Parathyroid adenoma (tissue), 2 donors: ENCODE results near the gene MYADML2.
A peak's percentile ranks its signal among the peaks of the same experiment; 100 is the strongest.

ENCODE experiments used
- H2AFZ ChIP-seq: fragments of 300-600 bp; sonication (generic); one replicate; pipeline ENCODE4 v1.7.0; 2017; ENCODE audit warnings: antibody characterized with exemption, mild to moderate bottlenecking
- H3K27ac ChIP-seq: fragments of 300-600 bp; sonication (generic); one replicate; pipeline ENCODE4 v1.7.0; 2017
- H3K27me3 ChIP-seq: fragments of 300-600 bp; sonication (generic); one replicate; pipeline ENCODE4 v1.7.0; 2017; ENCODE audit warnings: low read length; ENCODE audit not compliant: control insufficient read depth, insufficient read depth
- H3K36me3 ChIP-seq: fragments of 300-600 bp; sonication (generic); one replicate; pipeline ENCODE4 v1.7.0; 2017; ENCODE audit warnings: low read length; ENCODE audit not compliant: control insufficient read depth, insufficient read depth
- H3K4me1 ChIP-seq: fragments of 300-600 bp; sonication (generic); one replicate; pipeline ENCODE4 v1.7.0; 2017; ENCODE audit warnings: control low read depth
- H3K4me2 ChIP-seq: fragments of 300-600 bp; sonication (generic); one replicate; pipeline ENCODE4 v1.7.0; 2017; ENCODE audit warnings: low read length
- H3K4me3 ChIP-seq: fragments of 300-600 bp; sonication (generic); one replicate; pipeline ENCODE4 v1.7.0; 2017; ENCODE audit warnings: low read depth, low read length
- H3K79me2 ChIP-seq: fragments of 300-600 bp; sonication (generic); one replicate; pipeline ENCODE4 v1.7.0; 2017; ENCODE audit warnings: control low read depth
- H3K9ac ChIP-seq: fragments of 300-600 bp; sonication (generic); one replicate; pipeline ENCODE4 v1.7.0; 2017; ENCODE audit warnings: mild to moderate bottlenecking
- H3K9me3 ChIP-seq: fragments of 300-600 bp; sonication (generic); one replicate; pipeline ENCODE4 v1.7.0; 2017; ENCODE audit warnings: low read length; ENCODE audit not compliant: control insufficient read depth
- CTCF ChIP-seq: fragments of 300-600 bp; sonication (generic); IDR thresholded peaks from one replicate; pipeline ENCODE4 v1.7.0; 2017; ENCODE audit warnings: antibody characterized with exemption, mild to moderate bottlenecking
- donor health status: primary hyperparathyroidism.

MYADML2 gene

DNA sequence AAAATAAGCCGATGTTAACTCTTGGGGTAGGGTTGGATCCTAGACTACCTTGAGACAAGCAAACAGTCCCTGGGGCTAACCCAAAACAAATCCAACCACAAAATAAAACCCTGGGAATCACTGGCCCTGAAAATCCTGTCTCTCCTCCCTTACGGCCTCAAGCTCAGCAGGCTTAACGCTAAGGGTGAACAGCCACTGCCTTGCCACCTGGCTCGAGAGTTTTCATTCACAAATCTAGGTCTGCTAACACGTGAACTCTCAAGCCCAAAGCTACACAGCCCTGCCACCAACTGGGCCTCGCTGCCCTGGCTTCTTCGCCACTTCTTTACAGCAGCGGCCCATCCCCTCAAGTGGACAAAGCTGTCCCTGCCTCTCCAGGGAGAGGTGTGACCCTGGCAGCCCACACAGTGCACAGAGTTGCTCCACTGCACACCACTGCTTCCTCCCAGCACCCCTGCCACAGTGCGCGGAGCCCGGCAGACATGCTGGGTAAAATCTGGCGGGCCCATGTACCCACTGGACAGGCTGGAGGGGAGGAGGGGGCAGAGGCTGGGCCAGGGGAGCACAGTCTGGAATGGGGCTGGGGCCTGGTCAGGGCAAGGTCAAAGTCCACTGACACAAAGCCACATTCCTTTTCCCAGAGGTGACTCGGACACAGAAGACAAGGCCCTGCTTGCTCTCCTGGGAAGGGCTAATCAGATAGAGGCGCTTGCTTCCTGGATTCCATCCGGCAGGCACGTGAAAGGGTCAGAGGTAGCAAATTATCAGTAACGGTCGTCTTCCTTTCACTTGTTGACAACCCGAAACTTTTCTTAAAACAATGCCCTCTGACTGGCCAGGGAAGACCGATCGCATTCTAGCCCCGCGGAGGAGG lies 36.8 kb downstream of the MYADML2 start:
- peaks cover 4% of the 10 kb centered on the region for H3K4me1 ChIP-seq
- H3K4me3 ChIP-seq = peak overlapping the region; percentile 79
- no peak for TF ChIP-seq CTCF
- no peaks in the 10 kb centered on the region for H3K36me3 ChIP-seq
- H3K79me2 ChIP-seq = peaks cover 13% of the 10 kb centered on the region
- H3K27me3 ChIP-seq = no peaks in the 10 kb centered on the region
- peak overlapping the region; percentile 92 for H3K4me2 ChIP-seq
- peak overlapping the region; percentile 85 for H2AFZ ChIP-seq
- H3K27ac ChIP-seq = no peak overlapping the region
- H3K9ac ChIP-seq = no peak overlapping the region
- no peaks in the 10 kb centered on the region for H3K9me3 ChIP-seq

DNA sequence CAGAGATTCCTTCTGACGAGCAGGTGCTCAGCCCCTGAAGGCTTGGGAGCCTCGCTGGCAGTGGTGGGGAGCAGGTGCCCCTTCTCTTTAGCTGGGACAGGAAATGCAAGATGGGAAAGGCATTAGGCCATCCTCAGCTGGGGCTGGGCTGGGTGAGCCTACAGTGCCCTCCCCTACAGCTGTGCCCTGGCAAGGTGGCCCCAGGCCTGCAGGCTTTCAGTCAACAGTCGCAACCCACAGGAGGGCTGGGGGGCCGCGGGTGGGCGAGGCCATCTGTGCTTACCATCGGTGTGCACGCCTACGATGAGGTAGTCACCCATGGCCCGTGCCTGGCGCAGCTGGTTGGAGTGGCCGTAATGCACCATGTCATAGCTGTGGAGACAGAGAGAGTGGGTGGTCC lies 37.8 kb downstream of the MYADML2 start:
- Histone ChIP-seq H2AFZ (no peak overlapping the region), H3K9ac (no peak overlapping the region), H3K36me3 (no peaks in the 10 kb centered on the region), H3K79me2 (peaks cover 4% of the 10 kb centered on the region), H3K4me1 (peaks cover 4% of the 10 kb centered on the region), H3K27ac (no peak overlapping the region), H3K4me3 (no peak overlapping the region), H3K4me2 (no peak overlapping the region), H3K27me3 (no peaks in the 10 kb centered on the region), H3K9me3 (no peaks in the 10 kb centered on the region)
- TF ChIP-seq CTCF = no peak

DNA sequence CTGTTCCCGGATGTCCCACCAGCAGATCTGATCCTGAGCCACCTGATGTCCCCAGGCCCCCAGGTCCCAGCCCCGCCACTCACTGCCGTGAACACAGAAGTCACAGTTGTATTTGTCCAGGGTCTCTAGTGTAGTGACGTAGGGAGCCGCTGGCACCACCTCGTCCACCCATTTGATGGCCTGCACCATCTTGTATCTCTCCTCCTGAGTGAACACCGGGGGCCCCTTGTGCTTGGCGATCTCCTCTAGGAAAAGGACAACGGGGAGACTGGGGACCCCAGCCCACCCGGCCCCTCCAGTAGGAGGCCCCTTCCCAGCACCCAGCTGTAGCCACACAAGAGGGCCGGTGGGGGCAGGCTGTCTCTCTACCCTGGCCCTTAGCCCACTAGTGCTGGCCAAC lies 38.2 kb downstream of the MYADML2 start:
- H3K9me3 ChIP-seq = no peaks in the 10 kb centered on the region
- H2AFZ ChIP-seq = no peak overlapping the region
- H3K4me2 ChIP-seq = no peak overlapping the region
- H3K27ac ChIP-seq = no peak overlapping the region
- peaks cover 4% of the 10 kb centered on the region for H3K4me1 ChIP-seq
- no peaks in the 10 kb centered on the region for H3K27me3 ChIP-seq
- peaks cover under 1% of the 10 kb centered on the region for H3K79me2 ChIP-seq
- H3K9ac ChIP-seq = no peak overlapping the region
- H3K4me3 ChIP-seq = no peak overlapping the region
- H3K36me3 ChIP-seq = no peaks in the 10 kb centered on the region
- no peak for TF ChIP-seq CTCF

GRCh38 chr17:81907219-81908145 lies 39.6 kb downstream of the MYADML2 start:
- Histone ChIP-seq H3K27ac (no peak overlapping the region), H3K27me3 (no peaks in the 10 kb centered on the region), H2AFZ (no peak overlapping the region), H3K36me3 (no peaks in the 10 kb centered on the region), H3K9ac (no peak overlapping the region), H3K4me2 (no peak overlapping the region), H3K4me3 (no peak overlapping the region), H3K79me2 (no peaks in the 10 kb centered on the region), H3K4me1 (peaks cover 4% of the 10 kb centered on the region), H3K9me3 (no peaks in the 10 kb centered on the region)
- TF ChIP-seq CTCF = no peak
